Posterior cingulate gyrus (tissue), 11 donors: ENCODE results near the gene FAM210A.

ENCODE experiments used
- DNase-seq, 10 donors: peaks; one replicate each; pipeline versions ENCODE4 v3.0.0 to v3.0.0-alpha.2; 2020 to 2021; ENCODE audit warnings: mixed read lengths in 3 of 10
- intact Hi-C: fragments of 100-400 bp; cut with DNase I; formaldehyde crosslinking; loops from one replicate; pipeline ENCODE4 v1.15.1; 2023

FAM210A gene

DNA sequence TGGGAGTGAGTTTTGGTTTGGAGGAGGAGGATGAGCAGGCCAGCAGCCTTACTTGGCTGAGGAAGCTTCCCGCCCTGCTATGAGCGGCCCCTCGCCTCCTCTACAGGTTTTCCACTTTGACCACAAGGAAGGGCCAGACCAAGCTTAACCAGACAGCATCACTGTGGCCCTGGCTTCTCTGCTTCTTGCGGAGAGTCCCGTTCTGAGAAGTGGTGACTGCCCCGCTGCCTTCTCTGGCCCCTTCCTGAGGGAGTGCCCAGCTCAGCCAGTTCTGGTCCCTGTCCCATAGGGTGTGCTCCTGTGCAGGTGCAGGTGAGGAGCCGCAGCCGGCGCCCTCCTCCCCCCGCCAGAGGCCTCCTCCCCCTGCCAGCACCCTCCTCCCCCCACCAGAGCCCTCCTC lies 101.0 kb downstream of the FAM210A start:
- intact Hi-C loops: no loop called here
- peak in 2 of 10 donors; percentile 67 to 84 for DNase-seq

DNA sequence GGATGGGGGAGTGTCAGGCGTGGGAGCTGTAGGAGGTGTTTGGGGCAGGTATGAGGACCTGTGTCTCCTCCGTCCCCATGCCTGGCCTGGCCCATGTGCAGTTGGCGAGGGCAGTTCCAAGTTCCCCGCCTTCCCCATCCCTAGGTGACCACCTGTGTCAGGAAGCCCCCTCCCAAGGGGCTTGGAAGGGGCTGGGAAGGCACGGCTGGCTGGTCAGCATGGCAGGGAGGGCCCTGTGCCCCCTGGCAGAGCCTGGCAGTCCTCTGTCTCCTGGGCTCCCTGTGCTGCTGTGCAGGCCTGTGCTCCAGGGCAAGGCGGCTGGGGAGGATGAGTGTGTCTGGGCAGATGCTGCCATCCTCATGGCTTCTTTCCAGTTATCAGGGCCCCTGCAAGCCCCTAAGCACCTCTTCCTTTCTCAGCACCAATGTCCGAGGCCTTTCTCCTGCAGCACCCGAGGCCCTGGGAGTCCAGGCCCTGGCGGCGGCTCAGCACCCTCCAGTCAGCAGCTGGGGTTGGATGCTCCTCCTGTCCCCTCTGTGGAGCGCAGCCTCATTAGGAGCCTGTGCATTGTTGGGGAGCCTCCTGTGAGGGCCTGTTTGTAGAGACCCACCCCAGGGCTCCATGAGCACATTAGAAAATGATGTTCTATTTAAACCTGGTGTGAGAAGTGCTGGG lies 101.7 kb downstream of the FAM210A start:
- DNase-seq: peak in 2 of 10 donors; percentile 63 to 80
- intact Hi-C loops: no loop called here

DNA sequence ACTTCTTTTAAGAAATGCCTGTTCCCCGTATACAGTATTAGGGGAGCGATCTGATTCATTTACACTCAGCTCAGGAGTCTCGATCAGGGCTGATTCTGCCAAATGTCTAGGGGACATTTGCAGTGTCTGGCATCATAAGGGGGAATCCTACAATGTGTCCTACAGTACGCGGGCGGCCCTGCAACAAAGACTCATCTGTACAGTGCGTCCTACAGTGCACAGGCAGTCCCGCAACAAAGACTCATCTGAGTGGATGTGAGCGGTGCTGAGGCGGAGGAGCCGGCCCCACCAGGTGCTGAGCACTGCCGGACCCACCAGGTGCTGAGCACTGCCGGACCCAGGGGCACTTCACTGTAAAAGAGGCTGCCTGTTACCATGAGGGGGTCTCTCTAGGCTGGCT lies 102.5 kb downstream of the FAM210A start:
- peak in 2 of 10 donors; percentile 55 to 91 for DNase-seq
- intact Hi-C loops: no loop called here

DNA sequence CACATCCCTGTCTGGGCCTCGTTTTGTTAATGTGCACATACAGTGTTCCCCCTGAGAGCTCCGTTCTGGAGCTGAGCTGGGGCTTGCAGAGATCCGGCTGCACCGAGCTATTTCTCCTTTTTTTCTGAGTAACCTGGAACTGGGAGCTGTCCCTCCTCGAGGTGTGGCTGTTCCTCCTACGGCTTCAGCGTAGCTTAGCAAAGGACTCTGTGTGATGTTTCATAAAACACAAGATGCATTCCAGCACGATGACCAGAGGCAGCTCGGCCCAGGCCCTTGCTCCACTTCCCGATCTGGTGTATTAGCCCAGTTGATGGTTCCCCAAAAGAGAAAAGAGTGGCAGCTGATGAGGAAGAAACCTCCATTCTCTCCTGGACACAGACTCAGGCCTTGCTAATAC lies 103.0 kb downstream of the FAM210A start:
- DNase-seq: peak in 2 of 10 donors; percentile 55 to 78
- intact Hi-C loops: no loop called here

DNA sequence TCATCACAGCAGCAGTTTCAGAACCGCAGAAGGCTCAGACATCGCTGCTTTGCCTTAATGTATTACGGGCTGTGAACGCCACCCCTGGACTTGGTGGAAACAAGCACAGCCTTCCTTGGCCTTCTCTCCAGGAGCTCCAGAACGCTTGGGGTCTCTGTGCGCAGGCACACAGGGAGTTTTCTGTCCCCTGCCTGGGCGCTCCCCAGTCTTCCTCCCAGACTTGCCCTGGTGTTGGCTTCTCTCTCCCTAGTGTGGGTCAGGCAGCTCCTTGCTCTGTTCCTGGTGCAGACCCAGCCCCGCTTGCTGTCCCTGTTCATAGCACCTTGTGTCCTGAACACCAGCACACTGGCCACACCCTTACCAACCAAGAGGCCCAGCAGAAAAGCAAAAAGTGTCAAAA lies 103.6 kb downstream of the FAM210A start:
- intact Hi-C loops: no loop called here
- DNase-seq: peak in 1 of 10 donors; percentile 65

DNA sequence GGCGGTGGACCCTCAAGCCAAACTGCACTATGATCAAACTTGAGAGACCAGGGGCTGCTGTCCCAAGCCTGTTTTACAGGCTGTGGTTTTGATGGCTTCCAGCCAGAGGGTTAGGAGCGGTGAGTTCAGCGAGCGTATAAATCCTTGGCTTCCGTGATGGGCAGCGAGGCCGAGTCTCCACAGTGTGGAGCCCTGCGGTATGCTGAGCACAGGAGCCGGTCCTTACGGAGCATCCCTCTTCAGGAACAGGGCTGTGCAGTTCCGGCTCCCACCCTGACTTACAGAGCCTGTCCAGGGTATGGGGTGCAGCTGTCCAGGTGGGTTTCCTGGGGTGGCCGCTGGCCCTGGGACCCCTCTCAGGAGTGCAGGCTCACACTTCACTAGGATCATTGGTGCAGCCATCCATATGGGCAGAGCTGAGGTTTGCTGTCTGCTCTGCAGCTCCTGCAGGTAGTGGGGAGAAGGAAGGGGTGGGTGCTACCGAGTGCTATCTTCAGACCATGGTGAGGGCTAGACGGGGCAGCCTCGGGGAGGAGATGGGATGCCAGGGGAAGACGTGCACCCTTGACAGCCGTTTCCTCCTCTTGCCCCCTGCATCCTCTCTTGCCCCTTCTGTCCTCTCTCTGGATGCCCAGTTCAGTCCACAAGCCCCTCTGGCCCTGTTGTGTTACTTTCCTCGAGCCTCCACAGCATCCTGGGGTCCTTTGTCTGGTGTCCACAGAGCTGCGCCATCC lies 104.3 kb downstream of the FAM210A start:
- intact Hi-C loops: no loop called here
- DNase-seq: peak in 2 of 10 donors; percentile 29 to 79

DNA sequence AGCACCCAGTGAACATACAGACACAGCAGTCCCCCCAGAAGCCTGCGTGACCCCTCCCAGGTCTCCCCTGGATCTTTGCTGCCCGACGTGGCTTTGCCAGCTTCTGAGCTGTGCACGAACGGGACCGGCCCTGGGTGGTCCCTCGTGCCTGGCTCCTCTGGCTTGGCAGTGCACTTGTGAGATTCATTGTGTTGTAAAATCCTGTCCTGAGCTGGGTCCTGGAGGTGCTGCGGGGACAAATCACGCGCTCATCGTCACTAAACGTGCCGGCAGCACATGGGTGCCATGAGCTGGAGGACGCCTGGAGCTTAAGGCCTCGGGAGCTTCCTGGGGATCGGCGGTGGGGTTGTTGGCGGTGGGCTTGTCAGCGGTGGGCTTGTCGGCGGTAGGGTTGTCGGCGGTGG lies 104.9 kb downstream of the FAM210A start:
- intact Hi-C loops: no loop called here
- DNase-seq: peak in 2 of 10 donors; percentile 57 to 78

DNA sequence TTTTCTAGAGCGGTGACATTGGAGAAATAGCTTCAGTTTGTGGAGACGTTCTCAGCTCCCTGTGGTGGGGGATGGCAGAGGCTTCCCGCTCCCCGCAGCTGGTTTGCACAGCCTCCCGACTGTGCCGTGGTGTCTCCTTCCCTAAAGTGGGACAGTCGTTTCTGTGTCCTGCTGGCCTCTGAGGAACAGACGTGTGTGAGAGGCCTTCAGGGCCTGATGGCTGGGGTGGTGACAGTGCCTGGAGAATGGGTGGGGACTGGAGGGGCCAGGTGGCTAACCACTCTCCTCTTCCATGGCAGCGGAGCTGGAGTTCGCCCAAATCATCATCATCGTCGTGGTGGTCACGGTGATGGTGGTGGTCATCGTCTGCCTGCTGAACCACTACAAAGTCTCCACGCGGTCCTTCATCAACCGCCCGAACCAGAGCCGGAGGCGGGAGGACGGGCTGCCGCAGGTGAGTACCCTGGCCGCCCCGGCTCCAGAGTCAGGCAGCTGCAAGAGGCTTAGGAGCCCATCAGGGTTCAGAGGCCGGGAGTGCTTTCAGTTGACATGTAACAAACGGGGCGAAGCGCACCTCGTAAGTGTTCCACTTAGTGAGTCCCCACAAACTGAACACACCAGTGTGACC lies 105.4 kb downstream of the FAM210A start:
- DNase-seq: peak in 2 of 10 donors; percentile 61 to 78

DNA sequence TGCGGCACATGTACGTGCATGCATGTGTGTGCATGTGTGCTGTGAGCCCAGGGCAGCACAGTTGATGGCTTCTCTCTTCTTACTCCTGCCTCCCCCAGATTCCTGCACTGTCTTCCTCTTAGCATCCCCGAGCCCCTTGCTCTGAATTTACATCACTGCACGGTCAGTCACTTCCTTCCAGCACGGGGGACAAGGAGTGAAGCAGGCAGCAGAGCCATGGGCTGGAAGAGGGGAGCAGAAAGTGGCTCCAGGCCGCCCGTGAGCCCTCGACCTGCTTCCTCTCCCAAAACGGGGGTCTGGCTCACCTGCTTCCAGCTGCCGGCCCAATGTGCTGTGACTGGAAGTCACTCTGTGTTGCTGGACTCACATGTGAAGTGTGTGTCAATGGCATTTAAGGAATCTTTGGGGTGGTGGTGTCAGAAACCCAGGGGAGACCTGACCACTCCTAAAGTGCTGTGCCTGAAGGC lies 106.1 kb downstream of the FAM210A start:
- peak in 2 of 10 donors; percentile 55 to 70 for DNase-seq
- intact Hi-C loops: no loop called here

More for the DNA sequence above, 105.4 kb downstream of the FAM210A start:
- intact Hi-C loops: no loop called here

- intact Hi-C loops: no loop called here
- DNase-seq: peak in 3 of 10 donors; percentile 72 to 94 (median 73)
Observed at GRCh38 chr18:13619505-13620205, 106.7 kb downstream of the FAM210A start.

GRCh38 chr18:13618760-13619438 lies 107.5 kb downstream of the FAM210A start:
- intact Hi-C loops: no loop called here
- peak in 2 of 10 donors; percentile 41 to 86 for DNase-seq

GRCh38 chr18:13617826-13618515 lies 108.4 kb downstream of the FAM210A start:
- peak in 1 of 10 donors; percentile 57 for DNase-seq
- intact Hi-C loops: no loop called here

GRCh38 chr18:13616525-13617035 lies 109.8 kb downstream of the FAM210A start:
- DNase-seq: peak in 2 of 10 donors; percentile 55 to 79
- intact Hi-C loops: no loop called here

DNA sequence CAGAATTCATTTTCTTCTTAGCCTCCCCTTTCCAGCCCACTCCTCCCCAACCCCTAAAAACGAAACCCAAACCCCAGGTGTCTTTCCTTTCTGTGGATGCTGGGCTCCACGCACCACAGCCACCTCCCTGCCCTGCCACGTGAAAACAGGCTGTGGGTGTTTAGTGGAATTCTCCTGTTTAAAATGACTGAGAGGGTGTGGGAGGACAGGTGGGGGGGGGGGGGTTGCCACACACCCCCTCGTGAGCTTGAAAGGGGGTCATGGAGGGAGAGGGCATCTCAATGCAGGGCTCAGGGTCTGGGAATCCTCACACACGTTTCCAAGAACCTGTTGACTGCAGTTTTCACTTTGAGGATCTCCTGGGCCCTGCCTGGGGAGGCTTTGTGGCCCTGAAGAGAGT lies 110.3 kb downstream of the FAM210A start:
- intact Hi-C loops: no loop called here

GRCh38 chr18:13615432-13615861 lies 110.9 kb downstream of the FAM210A start:
- DNase-seq: no peak
- intact Hi-C loops: no loop called here

More for the DNA sequence above, 110.3 kb downstream of the FAM210A start:
- DNase-seq: peak in 1 of 10 donors; percentile 14

- DNase-seq: peak in 2 of 10 donors; percentile 88 to 89
- intact Hi-C loops: no loop called here
Observed at GRCh38 chr18:13614641-13615288, 111.6 kb downstream of the FAM210A start.

GRCh38 chr18:13613591-13614501 lies 112.5 kb downstream of the FAM210A start:
- intact Hi-C loops: no loop called here
- peak in 2 of 10 donors; percentile 73 to 84 for DNase-seq
